Gastroesophageal sphincter (tissue), 4 donors: ENCODE measurements around the gene C1orf115. TPM values are rescaled to one million over a fixed set of nuclear protein-coding genes. Genes with fewer than 3 reads are reported as not detected.
A peak's percentile ranks its signal among the peaks of the same experiment; 100 is the strongest.

Source experiments
- ATAC-seq: fragments of 150-250 bp; one replicate; pipeline ENCODE4 v1.9.1; 2016; ENCODE audit warnings: mild to moderate bottlenecking, moderate library complexity
- H3K27ac ChIP-seq, 4 donors: fragments of 200-600 bp; sonication (generic) in 3 of 4; 1 replicate in 3 of 4; 2 replicates in 1 of 4; pipeline ENCODE4 v1.5.1; 2016 to 2019
- H3K27me3 ChIP-seq: fragments of 200-600 bp; sonication (generic); one replicate; pipeline ENCODE4 v1.5.1; 2019
- H3K36me3 ChIP-seq, 2 donors: fragments of 200-600 bp; sonication (generic); one replicate each; pipeline ENCODE4 v1.5.1; 2019; ENCODE audit warnings: control low read depth in 1 of 2
- H3K4me1 ChIP-seq, 3 donors: fragments of 200-600 bp; sonication (generic); 1 replicate in 2 of 3; 2 replicates in 1 of 3; pipeline ENCODE4 v1.5.1; 2016 to 2019; ENCODE audit warnings: control low read depth in 2 of 3
- H3K4me3 ChIP-seq, 2 donors: fragments of 200-600 bp; sonication (generic); one replicate each; pipeline ENCODE4 v1.5.1; 2019; ENCODE audit warnings: mild to moderate bottlenecking in 1 of 2, moderate library complexity in 1 of 2
- H3K9me3 ChIP-seq, 3 donors: fragments of 200-600 bp; sonication (generic); one replicate each; pipeline ENCODE4 v1.5.1; 2017 to 2019; ENCODE audit warnings: control low read depth in 2 of 3
- CTCF ChIP-seq, 4 experiments: fragments of 200-600 bp in 2 of 4; fragments of 450-650 bp in 2 of 4; sonication (generic) in 1 of 4; IDR thresholded peaks; one replicate each; pipeline ENCODE4 v1.5.1; 2017 to 2019; ENCODE audit warnings: antibody characterized with exemption in 4 of 4, mild to moderate bottlenecking in 2 of 4, moderate library complexity in 2 of 4
- EP300 ChIP-seq: sonication (generic); formaldehyde crosslinking; IDR thresholded peaks from one replicate; pipeline ENCODE4 v1.6.1; 2017; ENCODE audit warnings: antibody characterized with exemption, mild to moderate bottlenecking
- POLR2A ChIP-seq, 2 donors: fragments of 450-650 bp; IDR thresholded peaks; one replicate each; pipeline ENCODE4 v1.6.1; 2017; ENCODE audit warnings: antibody characterized with exemption in 2 of 2, mild to moderate bottlenecking in 2 of 2, moderate library complexity in 1 of 2
- POLR2AphosphoS5 ChIP-seq: sonication (generic); formaldehyde crosslinking; IDR thresholded peaks from one replicate; pipeline ENCODE4 v1.6.1; 2017; ENCODE audit warnings: antibody characterized with exemption
- WGBS, 2 donors: methylation state at CpG; one replicate each; pipeline ENCODE4 v1.1.5; 2018; ENCODE audit warnings: low coverage in 1 of 2; 5-methylcytosine and 5-hydroxymethylcytosine counted together
- total RNA-seq, 4 donors: library from RNA; depleted of rRNA; stranded (reverse); fragments of >200 nt; gene quantifications; one replicate each; pipeline ENCODE4 v1.1.0, GENCODE V29; 2016

C1orf115 gene
- total RNA-seq, 4 donors from 2014 or later: 6.8 to 28.0 (median 9.5) TPM

- TF ChIP-seq CTCF (IDR thresholded peaks at IDR 0.05) (peak in 1 of 4 experiments; percentile 18), POLR2AphosphoS5 (peak; percentile 93), EP300 (no peak), POLR2A (IDR thresholded peaks at IDR 0.05) (peak; percentile 83 to 90)
- 0% methylated on average over 1 of the region's 77 CpGs; no CpG with 5 or more reads in 1 of the 2 donors for WGBS, 2 donors
These were observed 58.1 kb downstream of the C1orf115 start, which contains the start of gene MTARC2 for GRCh38 chr1:220748089-220748934. Gene MTARC2 (plus strand): TSS chr1:220748322. CDS start chr1:220748532, 210 bp downstream.

More at GRCh38 chr1:220748089-220748934, 58.1 kb downstream of the C1orf115 start, which contains the start of gene MTARC2:
- H3K27ac ChIP-seq: peak within 1 kb of the TSS; percentile 81 to 98 (median 91)
- peaks cover 3 to 63% (median 15%) of the 10 kb centered on the region in 3 donors for H3K4me1 ChIP-seq
- H3K9me3 ChIP-seq: no peaks in the 10 kb centered on the region
- H3K4me3 ChIP-seq: peak within 1 kb of the TSS; percentile 79 to 96
- H3K27me3 ChIP-seq: no peaks in the 10 kb centered on the region
- H3K36me3 ChIP-seq: no peaks in the 10 kb centered on the region
- peak; percentile 95 for ATAC-seq

Other genes starting within 250 kb of the C1orf115 start
- gene MARK1, start 162.2 kb upstream of the C1orf115 start, total RNA-seq: 10 to 100 TPM; 13.0 to 32.9 (median 21.1) TPM
- 10 to 100 TPM; 13.0 to 32.5 (median 17.9) TPM for gene MTARC2, start 58.0 kb downstream of the C1orf115 start, total RNA-seq
- gene MTARC1, start 96.5 kb downstream of the C1orf115 start, total RNA-seq: 1 to 10 TPM; 3.7 to 8.1 (median 5.4) TPM
- 10 to 100 TPM in 3 of 4 donors, 1 to 10 TPM in 1; 7.1 to 18.1 (median 13.5) TPM for gene HLX, start 189.1 kb downstream of the C1orf115 start, total RNA-seq